ENCODE measurements around the gene CAAP1. TPM values are rescaled to one million over a fixed set of nuclear protein-coding genes. Genes with fewer than 3 reads are reported as not detected.
A peak's percentile ranks its signal among the peaks of the same experiment; 100 is the strongest.
"Not testable (repeated sequence)": the region's sequence is repeated elsewhere in the genome, so short reads cannot be mapped to it uniquely, and the experiment has no call there.

CAAP1 gene
- total RNA-seq, 2 donors from 2014 or later: 8.6 to 10.2 TPM

DNA sequence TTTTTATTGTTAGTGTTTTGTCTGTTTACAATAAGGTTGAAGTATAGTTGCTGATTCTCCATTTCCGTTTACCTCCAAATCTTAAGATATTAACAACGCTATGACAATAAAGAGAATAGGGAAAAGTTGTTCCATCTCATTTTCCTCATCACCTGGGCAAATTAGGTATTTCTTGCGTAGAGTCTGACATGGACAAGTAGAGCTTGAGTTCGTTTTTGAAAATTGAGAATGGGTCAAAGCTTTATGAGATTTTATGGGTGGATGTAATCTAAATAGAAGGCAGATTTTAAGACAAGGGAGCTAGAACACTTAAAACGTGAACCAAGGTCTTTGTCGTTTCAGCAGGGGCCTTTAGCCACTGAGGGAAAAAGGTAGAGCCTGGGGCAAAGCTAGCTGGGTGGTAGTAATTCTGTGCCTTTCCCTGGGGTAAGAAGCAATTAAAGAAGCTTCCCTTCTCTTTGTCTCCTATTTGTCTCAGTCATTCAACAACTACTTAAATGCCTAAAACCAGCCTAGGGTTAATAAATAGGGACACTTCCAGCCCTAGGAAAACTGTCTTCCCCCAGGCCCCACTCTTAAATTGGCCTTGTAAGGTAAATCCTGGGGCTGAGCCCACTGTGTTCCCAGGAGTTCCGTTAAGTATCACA is 551 bp upstream of the CAAP1 start:
- H3K4me1 ChIP-seq: peaks cover 0 to 18% of the 10 kb centered on the region in 2 donors

DNA sequence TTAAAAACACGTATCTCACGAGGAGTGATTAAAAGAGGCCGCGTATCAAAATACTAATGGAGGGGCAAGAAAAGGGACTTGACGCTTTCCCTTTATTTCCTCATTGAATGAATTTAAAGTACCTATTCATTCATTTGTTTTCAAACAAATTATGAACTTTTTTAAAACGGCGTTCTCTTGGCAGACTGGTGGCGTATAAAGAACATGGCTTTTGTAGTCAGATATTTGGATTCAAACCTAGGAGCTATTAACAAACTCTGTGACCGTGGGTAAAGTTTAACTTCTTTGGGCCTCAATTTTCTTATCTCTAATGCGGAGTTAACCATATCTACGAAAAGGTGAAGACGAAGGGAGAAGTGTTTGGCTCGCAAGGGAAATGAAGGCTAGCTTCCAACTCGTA is 876 bp downstream of the CAAP1 start:
- Histone ChIP-seq H3K9me3 (no peaks in the 10 kb centered on the region), H3K27me3 (no peaks in the 10 kb centered on the region), H3K4me3 (peak overlapping the region; percentile 79 to 99), H3K27ac (peak overlapping the region; percentile 94 to 97), H3K36me3 (peaks cover 2% of the 10 kb centered on the region), H3K4me1 (peaks cover 0 to 18% of the 10 kb centered on the region in 2 donors)
- TF ChIP-seq, protein P1, sequence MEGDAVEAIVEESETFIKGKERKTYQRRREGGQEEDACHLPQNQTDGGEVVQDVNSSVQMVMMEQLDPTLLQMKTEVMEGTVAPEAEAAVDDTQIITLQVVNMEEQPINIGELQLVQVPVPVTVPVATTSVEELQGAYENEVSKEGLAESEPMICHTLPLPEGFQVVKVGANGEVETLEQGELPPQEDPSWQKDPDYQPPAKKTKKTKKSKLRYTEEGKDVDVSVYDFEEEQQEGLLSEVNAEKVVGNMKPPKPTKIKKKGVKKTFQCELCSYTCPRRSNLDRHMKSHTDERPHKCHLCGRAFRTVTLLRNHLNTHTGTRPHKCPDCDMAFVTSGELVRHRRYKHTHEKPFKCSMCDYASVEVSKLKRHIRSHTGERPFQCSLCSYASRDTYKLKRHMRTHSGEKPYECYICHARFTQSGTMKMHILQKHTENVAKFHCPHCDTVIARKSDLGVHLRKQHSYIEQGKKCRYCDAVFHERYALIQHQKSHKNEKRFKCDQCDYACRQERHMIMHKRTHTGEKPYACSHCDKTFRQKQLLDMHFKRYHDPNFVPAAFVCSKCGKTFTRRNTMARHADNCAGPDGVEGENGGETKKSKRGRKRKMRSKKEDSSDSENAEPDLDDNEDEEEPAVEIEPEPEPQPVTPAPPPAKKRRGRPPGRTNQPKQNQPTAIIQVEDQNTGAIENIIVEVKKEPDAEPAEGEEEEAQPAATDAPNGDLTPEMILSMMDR (IDR thresholded peaks at IDR 0.05): no peak
- no peak for DNase-seq (ENCODE audit: low spot score)

More for the DNA sequence above, 551 bp upstream of the CAAP1 start:
- TF ChIP-seq, protein P1 (IDR thresholded peaks at IDR 0.05): no peak
- peak overlapping the region; percentile 79 to 99 for H3K4me3 ChIP-seq
- H3K27ac ChIP-seq: peak overlapping the region; percentile 94 to 97
- no peaks in the 10 kb centered on the region for H3K27me3 ChIP-seq
- no peaks in the 10 kb centered on the region for H3K9me3 ChIP-seq
- H3K36me3 ChIP-seq: no peaks in the 10 kb centered on the region
- no peak for DNase-seq (ENCODE audit: low spot score)

DNA sequence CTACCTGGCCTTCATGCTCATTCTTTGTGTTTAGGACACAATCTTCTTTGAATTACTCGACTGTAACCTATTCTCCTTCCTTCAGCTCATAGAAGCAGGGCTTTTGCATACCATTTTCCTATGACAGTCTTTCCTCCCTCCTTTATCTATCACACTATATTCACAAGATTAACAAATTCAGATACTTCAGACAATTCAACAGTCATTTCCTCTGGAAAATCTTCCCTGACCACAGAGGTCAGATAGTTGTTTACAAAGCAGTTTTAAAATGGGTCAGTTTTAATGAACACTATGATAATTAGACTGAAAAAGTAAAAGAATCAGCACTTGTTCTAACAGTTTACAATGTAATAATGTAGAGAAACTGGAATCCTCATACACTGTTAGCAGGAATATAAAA is 4.3 kb downstream of the CAAP1 start:
- H3K27ac ChIP-seq: no peak overlapping the region

DNA sequence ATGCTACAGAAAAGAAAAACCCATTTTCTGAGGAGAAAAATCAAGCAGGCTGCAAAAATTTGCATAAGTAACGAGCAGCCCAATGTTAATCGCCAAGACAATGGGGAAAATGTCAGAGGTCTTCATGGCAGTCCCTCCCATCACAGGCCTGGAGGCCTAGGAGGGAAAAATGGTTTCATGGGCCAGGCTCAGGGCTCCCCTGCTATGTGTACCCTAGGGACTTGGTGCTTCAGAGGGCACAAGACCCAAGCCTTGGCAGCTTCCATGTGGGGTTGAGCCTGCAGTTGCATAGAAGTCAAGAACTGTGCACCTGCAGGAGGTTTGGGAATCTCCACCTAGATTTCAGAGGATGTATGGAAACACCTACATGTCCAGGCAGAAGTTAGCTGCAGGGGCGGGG is 10.4 kb downstream of the CAAP1 start:
- Histone ChIP-seq H3K27ac (no peak overlapping the region), H3K9me3 (peaks cover 0 to 5% of the 10 kb centered on the region in 2 donors), H3K27me3 (no peaks in the 10 kb centered on the region), H3K36me3 (peaks cover 40% of the 10 kb centered on the region), H3K4me1 (no peaks in the 10 kb centered on the region), H3K4me3 (no peak overlapping the region)
- DNase-seq (ENCODE audit: low spot score): no peak
- TF ChIP-seq, protein P1 (IDR thresholded peaks at IDR 0.05): no peak

More for the DNA sequence above, 4.3 kb downstream of the CAAP1 start:
- no peaks in the 10 kb centered on the region for H3K27me3 ChIP-seq
- no peak for DNase-seq (ENCODE audit: low spot score)
- H3K4me3 ChIP-seq: no peak overlapping the region
- H3K36me3 ChIP-seq: peaks cover 10% of the 10 kb centered on the region
- TF ChIP-seq, protein P1 (IDR thresholded peaks at IDR 0.05): no peak
- peaks cover 0 to 18% of the 10 kb centered on the region in 2 donors for H3K4me1 ChIP-seq
- no peaks in the 10 kb centered on the region for H3K9me3 ChIP-seq

DNA sequence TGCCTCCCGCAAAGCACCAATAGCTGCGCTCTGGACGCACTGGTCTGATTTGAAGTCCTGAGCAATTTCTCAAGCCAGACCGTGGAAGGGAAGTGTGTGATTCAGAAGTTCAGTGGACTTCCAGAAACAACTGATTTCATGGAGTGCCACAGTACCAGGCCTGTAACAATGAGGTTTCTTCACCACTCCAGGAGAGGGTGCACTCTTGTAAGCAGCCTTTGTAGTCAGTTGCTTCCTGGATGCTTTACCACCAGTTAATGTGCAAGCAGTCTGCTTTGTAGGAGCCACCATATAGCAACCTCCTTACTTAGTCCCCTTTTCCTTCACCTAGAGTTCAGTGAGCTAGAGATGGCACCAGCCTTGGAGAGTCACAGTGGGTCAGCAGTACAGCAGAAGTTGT is 12.3 kb downstream of the CAAP1 start:
- H3K27me3 ChIP-seq: no peaks in the 10 kb centered on the region
- H3K4me3 ChIP-seq: no peak overlapping the region
- no peaks in the 10 kb centered on the region for H3K4me1 ChIP-seq
- H3K36me3 ChIP-seq: peaks cover 33% of the 10 kb centered on the region
- no peak overlapping the region for H3K27ac ChIP-seq
- DNase-seq (ENCODE audit: low spot score): no peak
- TF ChIP-seq, protein P1 (IDR thresholded peaks at IDR 0.05): no peak
- H3K9me3 ChIP-seq: peaks cover 0 to 5% of the 10 kb centered on the region in 2 donors

DNA sequence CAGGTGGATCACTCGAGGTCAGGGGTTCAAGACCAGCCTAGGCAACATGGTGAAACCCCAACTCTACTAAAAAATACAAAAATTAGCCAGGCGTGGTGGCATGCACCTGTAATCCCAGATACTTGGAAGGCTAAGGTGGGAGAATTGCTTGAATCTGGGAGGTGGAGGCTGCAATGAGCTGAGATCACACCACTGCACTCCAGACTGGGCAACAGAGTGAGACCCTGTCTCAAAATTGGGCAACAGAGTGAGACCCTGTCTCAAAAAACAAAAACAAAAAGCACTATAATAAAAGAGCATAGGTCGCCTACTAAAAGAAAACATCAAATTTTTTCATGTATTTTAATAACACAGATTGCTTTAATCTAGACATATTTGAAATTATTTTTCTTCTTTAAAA is 17.4 kb downstream of the CAAP1 start:
- DNase-seq (ENCODE audit: low spot score); H3K36me3 ChIP-seq; H3K4me1 ChIP-seq; H3K4me3 ChIP-seq; H3K9me3 ChIP-seq; H3K27ac ChIP-seq; H3K27me3 ChIP-seq: not testable (repeated sequence)

Measured in right atrium auricular region (tissue), 2 donors.